HepG2 (cell line): ENCODE data around the gene BUB1.

Experiments
- TCF12 ChIP-seq, 2 experiments: fragments of 450-650 bp in 1 of 2; sonication (generic) in 1 of 2; formaldehyde crosslinking in 1 of 2; IDR thresholded peaks; 2 replicates each; pipeline versions ENCODE4 v1.6.1 to v1.8.0; 2017 to 2022; ENCODE audit warnings: antibody characterized with exemption in 1 of 2, mild to moderate bottlenecking in 1 of 2, missing genetic modification reagents in 1 of 2, moderate library complexity in 1 of 2
- YEATS4 ChIP-seq: sonication (generic); formaldehyde crosslinking; IDR thresholded peaks from 2 replicates; pipeline ENCODE4 v1.4.0; 2020; ENCODE audit warnings: missing genetic modification reagents, borderline replicate concordance
- ZBTB1 ChIP-seq: sonication (generic); formaldehyde crosslinking; IDR thresholded peaks from 2 replicates; pipeline ENCODE4 v1.4.0; 2020; ENCODE audit warnings: missing genetic modification reagents, borderline replicate concordance
- TF ChIP-seq, protein P1 (sequence below): sonication (generic); formaldehyde crosslinking; IDR thresholded peaks from 2 replicates; pipeline ENCODE4 v1.5.0; 2020; ENCODE audit warnings: mild to moderate bottlenecking, missing genetic modification reagents, moderate library complexity

DNA sequence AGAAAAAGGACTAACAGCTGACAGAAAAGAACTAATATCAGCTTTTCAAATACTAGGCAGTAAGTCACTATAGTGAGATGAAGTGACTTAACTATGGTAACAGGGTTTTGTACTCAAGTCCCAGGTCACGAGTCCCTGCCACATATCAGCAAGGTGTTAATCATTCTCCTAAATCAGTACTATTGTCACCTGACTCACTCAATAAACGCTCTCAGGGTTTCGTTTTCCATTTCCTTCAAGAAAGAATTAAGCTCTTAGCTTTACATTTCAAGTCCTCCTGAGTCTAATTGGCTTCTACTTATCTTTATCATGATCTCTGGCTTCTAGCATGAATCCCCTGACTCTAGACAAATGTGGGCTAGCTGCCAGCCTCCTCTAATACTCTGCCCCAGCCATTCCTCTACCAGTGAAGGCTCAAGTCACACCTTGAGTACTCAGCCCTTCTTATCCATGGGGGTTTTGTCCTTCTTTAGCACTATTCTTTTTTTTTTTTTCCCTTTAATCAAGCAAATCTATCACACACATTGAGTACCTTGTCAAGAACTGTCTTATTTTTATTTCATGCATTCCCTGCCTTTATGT is 20.0 kb downstream of the BUB1 start:
- no peak for TF ChIP-seq TCF12 (IDR thresholded peaks at IDR 0.05)
- no peak for TF ChIP-seq TCF12 (CRISPR knock-in tag; IDR thresholded peaks at IDR 0.05)
- TF ChIP-seq, protein P1, sequence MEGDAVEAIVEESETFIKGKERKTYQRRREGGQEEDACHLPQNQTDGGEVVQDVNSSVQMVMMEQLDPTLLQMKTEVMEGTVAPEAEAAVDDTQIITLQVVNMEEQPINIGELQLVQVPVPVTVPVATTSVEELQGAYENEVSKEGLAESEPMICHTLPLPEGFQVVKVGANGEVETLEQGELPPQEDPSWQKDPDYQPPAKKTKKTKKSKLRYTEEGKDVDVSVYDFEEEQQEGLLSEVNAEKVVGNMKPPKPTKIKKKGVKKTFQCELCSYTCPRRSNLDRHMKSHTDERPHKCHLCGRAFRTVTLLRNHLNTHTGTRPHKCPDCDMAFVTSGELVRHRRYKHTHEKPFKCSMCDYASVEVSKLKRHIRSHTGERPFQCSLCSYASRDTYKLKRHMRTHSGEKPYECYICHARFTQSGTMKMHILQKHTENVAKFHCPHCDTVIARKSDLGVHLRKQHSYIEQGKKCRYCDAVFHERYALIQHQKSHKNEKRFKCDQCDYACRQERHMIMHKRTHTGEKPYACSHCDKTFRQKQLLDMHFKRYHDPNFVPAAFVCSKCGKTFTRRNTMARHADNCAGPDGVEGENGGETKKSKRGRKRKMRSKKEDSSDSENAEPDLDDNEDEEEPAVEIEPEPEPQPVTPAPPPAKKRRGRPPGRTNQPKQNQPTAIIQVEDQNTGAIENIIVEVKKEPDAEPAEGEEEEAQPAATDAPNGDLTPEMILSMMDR (CRISPR knock-in tag): no peak
- TF ChIP-seq ZBTB1 (CRISPR knock-in tag): no peak
- no peak for TF ChIP-seq YEATS4 (CRISPR knock-in tag)
